Stimulated activated CD4-positive, alpha-beta T cell treated with anti-CD3 and anti-CD28 coated beads, Interleukin-1b, Interleukin-23, amount 100 ng/mL, for 48 hours (primary cell): ENCODE measurements around the gene ACSL6.

Experiments
- DNase-seq: peaks from one replicate; pipeline ENCODE4 v3.0.0-alpha.2; 2020

The ACSL6 gene

DNA sequence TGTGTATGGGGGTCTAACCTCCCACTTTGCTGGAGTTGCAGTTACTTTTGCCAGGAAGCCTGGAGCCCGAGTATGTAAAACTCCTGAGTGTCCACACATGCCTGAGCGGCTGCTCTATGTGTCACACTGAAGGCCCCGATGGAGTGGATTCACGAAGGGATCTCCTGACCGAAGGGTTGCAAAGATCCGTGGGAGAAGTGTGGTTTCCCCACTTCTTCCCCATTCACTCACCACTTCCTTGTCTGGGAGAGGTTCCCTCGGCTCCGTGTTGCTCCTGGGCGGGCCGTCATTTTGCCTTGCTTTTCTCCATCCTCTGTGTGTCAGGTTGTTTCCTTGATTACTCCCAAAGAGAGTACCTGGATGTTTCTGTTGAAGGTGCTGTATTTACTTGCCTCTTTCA lies 32.7 kb upstream of the ACSL6 start:
- DNase-seq, result no peak

DNA sequence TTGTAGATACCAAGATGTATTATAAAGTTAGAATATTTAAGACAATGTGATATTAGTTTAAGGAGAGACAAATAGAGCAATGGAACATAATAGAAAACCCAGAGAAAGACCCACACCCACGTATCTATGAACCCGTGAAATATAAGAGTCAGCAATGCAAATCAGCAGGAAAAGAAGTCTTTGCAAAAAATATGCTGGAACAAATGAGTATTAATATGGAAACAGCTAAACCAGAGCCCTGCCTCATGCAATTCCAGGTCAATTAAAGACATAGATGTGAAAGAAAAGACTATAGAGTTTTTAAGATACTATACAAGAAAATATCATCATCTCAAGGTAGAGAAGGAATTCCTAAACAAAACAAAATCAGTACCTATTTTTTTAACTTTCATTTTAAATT lies 25.9 kb upstream of the ACSL6 start:
- no peak for DNase-seq

DNA sequence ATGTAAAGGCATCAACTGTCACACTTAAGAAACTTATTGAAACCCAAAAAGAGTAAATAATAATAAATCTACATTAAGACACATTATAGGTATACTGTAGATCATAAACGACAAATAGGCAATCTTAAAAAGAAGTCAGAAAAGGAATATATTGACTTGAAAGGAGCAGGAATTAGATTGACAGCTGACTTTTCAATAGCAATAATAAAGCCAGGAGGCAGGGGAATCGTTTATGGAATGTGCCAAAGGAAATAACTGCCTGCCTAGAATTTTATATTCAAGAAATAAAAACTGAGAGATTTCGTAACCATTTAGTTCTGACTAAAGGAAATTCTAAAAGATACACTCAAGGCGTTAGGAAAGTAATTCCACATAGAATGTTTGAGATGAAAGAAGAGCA lies 21.7 kb upstream of the ACSL6 start:
- no peak for DNase-seq

DNA sequence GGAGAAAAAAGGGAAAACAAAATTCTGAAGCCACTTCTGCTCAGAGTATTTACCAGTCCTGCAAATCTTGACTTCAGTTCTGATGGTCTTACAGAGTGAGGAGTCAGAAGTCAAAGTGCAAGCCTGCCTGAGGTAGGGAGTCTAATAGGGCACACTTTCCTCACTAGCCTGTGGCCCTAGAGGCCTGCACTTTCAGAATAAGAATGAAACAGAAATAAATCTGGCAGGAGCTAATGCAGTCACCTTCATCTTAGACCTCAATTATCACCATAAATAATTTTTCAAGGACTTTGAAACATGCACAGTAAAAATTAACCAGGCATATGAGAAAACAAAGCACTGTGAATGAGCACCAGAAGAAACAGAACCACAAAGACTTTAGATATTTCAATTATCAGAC lies 20.7 kb upstream of the ACSL6 start:
- DNase-seq, result no peak

DNA sequence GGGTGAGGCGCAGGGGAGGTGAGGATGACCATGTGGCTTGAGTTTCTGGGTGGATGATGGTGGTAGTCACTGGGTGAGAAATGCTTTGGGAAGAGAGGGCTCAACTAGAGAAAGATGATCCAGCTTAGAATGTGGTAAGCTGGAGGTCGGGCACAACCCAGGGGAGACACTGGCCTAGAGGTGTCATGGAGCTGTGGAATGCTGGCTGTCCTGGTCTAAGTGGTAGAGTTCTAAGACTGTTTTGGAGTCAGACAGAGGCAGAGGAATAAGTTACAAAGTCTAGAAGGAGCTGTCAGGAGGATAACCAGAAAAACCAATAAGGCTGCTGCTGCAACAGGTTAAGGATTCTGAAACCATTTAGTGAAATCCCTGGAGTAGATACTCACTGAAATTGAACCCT lies 19.2 kb upstream of the ACSL6 start:
- DNase-seq, result no peak

DNA sequence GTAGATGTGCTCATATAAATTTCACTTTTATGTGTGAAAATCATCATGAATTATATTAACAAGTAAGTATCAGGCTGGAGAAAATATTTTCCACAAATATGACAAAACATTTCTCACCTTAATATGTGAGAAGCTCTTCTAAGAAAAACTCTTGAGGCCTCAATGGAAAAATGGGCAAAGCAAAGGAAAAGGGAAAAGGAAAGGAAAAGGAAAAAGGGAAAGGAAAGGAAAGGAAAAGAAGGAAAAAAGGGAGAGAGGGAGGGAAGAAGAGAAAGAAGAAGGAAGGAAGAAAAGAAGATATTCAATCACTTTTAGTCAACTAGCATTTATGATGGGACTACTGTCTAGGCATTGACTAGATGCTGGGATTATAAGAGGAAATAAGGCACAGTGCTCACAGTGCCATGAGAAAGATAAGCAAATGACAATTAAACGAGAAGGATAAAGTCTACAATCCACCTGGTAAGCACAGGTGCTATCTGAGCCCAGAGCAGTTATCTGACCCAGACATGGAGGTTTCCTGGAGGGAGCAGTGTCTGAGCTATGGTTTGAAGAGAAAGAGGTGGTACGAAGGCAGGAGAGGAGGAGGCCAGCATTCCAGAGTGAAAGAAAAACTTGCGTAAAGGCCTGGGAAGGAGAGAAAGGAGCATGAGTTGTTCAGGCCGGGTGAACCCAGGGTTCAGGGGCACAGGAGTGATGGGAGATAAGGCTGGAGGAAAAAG lies 18.3 kb upstream of the ACSL6 start:
- DNase-seq, result no peak

DNA sequence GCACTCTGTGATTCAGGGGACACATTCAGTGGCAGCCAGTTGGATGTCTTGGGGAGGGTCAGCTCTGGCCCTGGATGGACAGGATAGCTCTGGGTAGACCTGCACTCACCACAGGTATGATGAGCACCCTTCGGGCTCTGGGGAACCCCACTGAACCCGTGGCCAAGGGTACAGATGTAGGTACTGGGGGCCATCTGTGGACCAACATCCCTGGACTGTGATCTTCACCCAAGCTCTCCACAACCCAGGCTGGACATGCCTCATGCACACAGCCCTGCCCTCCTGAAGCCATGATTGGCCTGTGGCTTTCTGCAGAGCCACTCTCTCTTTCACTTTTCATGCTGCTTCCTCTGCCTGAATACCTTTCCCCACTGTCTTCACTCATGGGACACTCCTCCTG lies 15.6 kb upstream of the ACSL6 start:
- no peak for DNase-seq

DNA sequence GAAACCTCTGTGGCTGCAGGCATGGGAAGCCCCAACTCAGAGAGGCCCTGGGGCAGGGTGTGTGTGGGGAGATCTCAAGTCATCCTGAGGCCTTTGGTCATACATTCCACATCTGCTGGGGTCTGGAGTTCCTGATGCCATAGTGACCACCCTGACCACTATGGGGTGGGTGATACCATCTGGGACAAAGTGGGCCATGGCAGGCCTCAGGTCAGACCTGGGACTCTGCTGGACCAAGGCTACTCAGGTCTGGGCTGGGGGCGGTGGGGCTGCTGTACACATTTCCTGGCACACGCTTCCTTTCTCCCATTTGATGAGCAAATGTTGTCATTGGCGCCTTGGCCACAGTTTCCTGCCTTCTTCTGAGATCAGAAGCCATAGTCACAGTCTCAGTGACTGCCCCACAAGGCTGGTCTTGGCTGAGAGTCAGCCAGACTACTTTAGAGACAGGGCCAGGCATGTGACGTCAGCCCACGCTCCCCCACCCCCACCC lies 15.1 kb upstream of the ACSL6 start:
- peak; percentile 53 for DNase-seq

DNA sequence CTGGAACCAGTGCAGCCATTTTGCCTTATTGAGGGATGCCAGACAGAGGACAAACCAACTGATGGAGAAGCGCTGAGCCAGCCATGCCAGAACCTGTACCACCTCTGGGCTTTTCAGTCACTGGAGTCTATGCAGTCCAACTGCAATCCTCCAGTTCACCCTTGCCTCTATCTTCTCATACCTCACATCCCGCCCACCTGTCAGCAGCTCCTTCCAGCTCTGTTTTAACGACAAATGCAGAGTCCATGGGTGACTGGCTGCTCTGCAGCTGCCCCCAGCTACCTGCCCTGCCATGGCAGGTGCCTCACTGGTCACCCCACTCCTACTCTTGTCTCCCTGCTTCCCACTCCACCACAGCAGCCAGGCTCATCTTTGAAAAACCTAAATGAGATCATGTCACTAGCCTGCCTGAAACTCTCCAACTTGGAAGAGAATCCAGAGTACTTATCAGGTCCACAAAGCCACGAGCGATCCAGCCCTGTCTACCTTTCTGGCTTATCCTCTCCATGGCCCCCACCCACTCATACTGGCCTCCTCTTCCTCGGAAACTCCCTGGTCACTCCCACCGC lies 14.0 kb upstream of the ACSL6 start:
- no peak for DNase-seq

DNA sequence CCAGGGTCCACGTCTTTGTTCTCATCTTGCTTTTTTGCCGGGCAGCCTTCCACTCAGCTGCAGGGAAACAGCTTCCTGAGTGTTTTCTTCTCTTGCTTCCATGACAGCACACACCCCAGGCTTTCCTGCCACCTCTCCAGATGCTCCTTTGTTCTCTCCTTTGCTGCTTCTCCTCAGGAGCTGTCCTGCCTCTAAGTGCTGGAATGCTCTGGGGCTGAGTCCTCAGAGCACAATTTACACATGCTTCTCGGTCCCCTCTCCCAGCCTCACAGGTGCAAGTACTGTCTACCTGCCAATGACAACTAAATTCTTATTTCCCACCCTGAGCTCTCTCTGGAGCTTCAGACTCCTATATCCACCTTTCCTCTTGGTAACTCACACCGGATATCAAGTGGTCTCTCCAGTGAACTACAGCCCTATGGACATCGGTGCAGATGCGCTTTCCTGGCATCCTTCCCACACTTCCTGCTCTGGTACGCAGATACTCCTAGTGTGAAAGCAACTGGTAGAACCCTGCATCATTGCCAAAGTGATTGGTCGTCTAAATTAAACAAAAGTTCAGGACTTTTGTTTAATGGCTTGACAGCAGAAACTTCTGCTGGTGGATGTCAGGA lies 13.4 kb upstream of the ACSL6 start:
- DNase-seq, result no peak

DNA sequence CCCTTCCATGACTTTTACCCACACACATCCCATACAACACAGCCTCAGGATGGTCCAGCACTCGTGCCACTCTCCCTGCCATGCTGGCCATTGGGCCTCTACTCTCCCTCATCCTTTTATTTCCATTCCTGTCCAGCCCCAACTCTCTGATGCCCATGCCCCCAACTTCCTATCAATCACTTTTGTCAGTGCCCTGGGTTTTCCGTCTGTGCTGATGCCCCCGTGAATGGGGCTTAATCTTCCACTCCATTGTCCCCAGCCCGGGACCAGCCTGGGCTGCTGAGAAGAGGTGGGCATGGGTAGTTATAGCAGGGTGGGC lies 12.6 kb upstream of the ACSL6 start:
- DNase-seq, result no peak

DNA sequence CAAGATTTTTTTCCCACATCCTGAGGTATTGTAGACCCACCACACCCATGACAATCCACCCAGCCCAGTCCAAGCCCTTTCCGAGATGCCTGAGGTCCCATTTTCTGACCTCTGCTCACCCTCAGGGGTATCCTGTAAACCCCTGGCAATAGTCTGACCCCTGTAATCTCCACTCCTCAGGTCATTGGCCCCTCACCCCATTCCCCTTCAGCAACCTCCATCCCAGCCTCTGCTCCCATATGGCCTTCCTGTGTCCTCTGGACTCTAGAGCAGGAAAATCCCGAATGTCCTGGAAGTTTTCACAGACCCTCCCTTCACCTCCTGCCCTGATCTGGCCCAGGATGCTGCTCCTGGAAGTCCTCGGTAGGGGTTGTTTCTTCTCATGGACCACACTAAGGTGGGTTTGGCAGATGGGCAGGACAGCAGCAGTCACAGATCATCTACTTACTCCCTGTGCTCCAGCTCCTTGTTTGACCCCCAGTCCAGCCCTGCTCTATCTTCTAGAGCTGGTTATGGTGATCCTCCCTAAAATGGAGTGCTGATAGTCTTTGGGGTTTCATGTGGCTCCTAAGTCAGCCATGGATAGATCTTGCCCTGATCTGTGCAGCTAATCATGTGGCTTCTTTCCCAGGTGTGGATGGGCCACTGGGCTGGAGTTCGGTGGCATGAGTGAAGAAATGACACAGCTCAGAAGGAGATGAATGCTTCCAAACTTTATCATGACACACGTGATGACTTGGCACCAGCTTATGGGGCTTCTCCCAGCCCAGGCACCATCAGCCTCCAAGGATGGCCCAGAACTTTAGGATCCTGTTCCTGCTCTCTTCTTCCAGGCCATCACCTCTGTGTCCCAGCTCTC lies 12.0 kb upstream of the ACSL6 start:
- DNase-seq, result no peak

DNA sequence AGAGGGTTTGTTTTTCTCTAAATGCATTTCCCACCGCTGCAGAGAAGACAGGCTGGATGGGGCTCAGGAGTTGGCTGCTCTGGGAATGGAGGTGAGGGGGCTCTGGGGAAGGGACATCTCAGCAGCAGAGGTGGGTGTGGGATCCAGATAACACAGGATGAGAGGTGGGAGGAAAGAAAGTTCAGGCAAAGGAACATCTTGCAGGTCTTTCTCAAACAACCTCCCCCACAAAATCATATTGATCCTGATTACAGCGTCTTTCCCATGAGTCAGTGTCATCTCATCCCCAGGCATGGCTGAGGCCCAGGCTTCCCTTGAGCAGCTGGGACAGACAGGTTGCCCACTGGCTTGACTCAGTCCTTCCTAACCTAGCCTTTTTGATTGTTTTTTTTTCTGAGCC lies 11.3 kb upstream of the ACSL6 start:
- DNase-seq, result peak; percentile 65

DNA sequence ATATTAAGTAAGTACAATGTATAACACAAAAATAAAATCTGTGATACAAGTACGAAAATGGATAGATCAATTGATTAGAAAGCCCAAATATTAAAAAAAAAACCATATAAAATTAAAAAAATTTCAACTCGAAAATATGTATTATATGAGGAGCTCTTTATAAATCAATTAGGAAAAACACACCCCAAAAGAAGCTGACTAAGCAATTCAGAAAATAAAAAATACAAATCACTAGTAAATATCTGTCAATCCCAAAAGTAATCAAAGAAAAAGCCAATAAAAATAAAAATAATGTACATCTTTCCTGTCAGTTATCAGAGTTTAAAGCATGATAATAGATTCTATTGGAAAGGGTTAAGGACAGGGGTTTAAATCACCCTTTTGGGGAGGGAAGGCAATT lies 10.2 kb upstream of the ACSL6 start:
- DNase-seq, result no peak

DNA sequence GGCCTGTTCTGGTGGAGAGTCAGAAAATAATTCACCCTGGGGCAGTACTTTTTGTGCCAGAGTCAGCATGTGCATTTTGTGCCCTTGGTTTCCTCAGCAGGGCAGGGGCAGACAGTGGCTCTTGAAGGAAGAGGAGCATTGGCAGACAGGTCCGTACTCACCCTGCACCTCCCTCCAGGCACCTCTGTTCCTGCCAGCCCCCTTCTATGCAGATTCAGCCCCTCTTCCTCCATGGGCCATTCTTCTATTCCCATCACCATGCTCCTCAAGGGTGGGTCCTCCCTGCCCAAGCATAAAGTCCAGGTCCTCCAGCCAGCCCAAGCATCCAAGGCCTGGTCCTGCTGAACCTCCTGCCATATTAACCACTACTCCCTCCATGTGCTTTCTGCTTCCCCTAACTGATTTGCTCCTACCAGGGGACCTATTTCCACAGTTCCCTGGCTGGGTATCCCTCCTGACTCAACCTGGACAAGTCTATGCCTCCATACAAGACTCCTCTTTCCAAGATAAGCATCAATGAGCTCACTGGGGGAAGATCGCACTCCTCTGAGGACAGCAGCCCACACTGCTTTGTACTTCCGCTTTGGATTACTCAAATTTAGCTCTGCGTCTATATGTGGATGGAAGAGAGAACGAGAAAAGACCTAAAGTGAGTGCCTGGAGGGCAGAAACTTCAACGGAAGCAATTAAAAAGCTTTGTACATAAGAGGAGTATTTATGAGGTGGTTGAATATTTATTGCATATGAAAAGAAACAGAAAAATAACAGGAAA lies 9.3 kb upstream of the ACSL6 start:
- DNase-seq, result no peak

DNA sequence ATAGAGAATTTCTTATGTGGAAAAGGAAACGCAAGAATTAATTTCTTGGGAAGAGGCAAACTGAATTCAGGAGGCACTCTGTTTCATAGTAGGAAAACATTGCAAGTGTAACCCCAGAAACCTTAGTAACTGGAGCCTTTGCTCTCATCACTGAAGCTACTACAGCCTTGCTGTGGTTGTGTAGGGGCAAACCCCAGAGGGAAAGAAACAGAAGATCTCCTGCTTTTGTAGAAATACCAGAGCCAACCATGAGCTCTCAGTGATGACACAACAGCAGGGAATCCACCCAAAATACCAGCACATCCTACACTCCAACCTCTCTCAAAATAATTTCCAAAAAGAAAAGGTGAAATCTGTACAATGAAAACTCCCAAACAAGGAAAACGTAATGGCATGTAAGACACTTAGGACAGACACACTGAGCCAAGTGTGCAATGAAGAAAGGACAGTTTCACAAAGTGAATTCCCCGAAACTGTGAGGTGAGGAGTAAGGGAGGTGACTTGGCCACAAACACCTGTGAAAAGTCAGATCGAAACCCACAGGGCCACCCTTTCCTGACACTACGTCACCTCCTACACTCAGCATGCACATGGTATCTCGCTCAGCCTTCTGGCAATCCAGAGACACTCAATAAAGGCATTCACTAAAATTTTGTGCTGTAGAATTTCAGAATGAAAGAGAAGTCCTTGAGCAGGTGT lies 8.5 kb upstream of the ACSL6 start:
- DNase-seq, result peak; percentile 86

DNA sequence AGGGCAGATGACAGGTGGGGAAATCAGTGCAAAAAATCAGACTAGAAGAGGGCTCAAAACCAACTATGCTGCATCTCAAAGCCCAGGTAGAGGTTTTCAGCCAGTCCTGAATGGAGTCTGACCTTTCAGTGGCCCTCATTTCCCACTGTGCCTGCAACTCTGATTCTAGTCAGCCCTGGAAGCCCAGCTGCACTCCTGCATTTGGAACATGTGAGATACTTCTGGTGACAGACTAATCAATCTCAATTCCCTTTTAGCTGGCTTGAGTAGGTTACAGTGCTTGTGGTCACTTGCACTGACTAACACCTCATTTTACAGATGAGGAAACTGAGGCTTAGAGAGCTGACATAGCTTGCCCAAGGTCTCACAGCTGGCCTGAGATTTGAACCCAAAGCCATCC lies 7.9 kb upstream of the ACSL6 start:
- no peak for DNase-seq

DNA sequence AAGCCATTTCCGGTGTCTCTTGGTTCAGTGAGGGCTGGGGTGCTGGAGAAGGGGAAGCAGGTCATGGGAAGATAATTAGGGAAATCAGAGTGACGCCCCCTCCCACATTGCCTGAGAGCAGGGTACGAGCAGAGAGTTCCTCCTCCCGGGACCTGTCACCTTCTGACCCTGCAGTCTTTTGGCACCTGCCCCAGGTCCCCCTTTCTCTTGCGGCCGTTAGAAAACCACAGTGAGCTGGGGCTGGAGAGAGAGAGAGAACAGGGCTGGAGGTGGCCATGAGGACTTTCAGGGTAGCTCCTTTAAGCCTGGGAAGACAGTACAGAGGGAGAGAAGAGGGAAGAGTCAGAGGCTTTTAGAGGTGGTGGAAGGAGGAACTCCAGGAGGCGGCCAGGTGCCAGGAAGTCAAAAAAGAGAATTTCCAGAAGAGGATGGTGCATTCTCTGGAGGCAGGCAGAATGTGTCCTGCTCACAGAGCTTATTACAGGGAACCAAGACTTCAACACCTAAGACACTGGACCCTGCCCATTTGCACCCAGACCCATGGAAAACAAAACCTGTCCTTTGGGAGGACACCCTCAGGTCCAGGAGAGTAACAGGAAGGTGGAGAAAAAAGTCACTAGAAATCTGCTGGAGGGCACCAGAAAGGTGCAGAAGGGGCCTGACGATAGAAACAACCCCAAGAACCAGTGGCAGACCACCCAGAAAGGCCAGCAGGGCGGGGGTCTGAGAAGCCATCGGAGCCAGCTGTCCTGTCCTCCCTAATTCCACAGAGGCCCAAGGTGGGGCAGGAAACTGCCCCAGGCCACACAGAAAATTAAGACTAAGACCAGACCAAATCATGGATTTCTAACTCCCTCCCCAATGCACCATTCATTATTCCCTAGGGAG lies 6.5 kb upstream of the ACSL6 start:
- no peak for DNase-seq

DNA sequence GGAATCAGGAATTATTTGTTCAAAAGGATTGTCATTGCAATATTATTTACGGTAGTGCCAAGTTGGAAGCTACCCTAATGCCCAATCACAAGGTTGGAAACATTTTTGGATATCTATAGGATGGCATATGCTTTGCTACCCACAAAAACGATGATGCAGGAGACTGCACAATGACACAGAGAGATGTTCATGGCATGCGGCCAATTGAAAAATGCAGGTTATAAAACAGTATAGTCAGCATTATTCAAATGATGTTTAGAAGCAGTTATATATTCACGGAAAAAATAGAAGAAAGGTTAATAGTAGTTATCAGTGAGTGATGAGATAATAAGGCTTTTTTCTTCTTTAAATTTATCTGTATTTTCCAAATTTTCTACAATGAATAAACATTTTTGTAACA lies 5.9 kb upstream of the ACSL6 start:
- no peak for DNase-seq

DNA sequence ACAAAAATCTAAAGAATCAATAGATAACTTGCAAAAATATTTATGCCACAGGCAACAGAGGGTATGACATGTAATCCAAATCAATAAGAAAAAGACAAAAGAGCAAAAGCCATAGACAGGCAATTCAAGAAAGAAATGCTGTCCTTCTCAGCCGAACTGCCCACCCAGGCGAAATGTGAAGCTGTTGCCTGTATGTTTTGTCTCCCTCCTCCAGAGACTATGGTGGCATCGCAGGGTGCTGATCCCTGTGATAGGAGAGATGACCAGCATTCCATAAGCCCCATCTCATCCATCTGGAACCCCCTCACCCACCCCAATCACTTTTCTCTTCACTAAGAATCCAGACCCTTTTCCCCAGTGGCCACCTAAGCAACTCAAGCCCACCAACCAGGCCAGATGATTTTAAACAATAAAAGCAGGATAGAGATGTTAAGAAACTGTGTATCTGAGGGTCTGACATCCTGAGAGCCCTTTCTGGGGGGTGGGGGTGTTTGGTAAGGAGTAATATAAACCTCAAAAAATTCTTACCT lies 5.3 kb upstream of the ACSL6 start:
- no peak for DNase-seq

DNA sequence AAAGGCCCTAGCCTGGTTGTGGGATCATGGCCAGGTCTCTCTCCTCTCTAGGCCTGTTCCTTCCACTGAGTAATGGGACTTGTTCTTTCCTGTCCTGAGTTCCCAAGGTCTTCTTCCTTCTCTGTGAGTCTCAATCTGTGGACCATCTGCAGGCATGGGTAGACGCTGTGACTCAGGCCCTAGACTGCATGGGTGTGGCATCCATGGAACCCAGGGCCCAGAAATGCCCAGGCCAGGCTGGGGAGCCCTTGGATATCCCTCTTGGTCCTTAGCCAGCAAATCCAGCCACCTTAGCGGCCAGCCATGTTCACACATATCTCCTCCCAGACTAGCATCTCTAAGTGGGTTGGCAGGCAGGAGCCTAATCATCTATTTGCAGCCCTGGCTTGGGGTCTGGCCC lies 2.3 kb upstream of the ACSL6 start:
- no peak for DNase-seq
